Fibroblast of lung (primary cell): ENCODE measurements around the gene KRTAP5-1. TPM values are rescaled to one million over a fixed set of nuclear protein-coding genes. Genes with fewer than 3 reads are reported as not detected.

Experiments used
- DNase-seq, 2 donors: peaks; one replicate each; pipeline versions ENCODE4 v3.0.0 to v3.0.0-alpha.2; 2010; ENCODE audit warnings: low read depth in 2 of 2
- H2AFZ ChIP-seq: 2 replicates; pipeline ENCODE4 v1.5.1; 2012; ENCODE audit warnings: low read length, control low read depth, inconsistent platforms
- H3K27ac ChIP-seq: 2 replicates; pipeline ENCODE4 v1.5.1; 2011; ENCODE audit warnings: low read length, control low read depth; ENCODE audit not compliant: insufficient read depth
- H3K27me3 ChIP-seq: 2 replicates; pipeline ENCODE4 v1.5.1; 2011; ENCODE audit warnings: mild to moderate bottlenecking, low read length; ENCODE audit not compliant: control insufficient read depth, insufficient read depth
- H3K36me3 ChIP-seq: 2 replicates; pipeline ENCODE4 v1.5.1; 2011; ENCODE audit warnings: low read length; ENCODE audit not compliant: control insufficient read depth, insufficient read depth
- H3K4me1 ChIP-seq: 2 replicates; pipeline ENCODE4 v1.5.1; 2011; ENCODE audit warnings: low read length; ENCODE audit not compliant: control insufficient read depth, insufficient read depth; ENCODE audit errors: extremely low read depth
- H3K4me2 ChIP-seq: 2 replicates; pipeline ENCODE4 v1.5.1; 2011; ENCODE audit warnings: low read length, control low read depth; ENCODE audit not compliant: insufficient read depth; ENCODE audit errors: extremely low read depth
- H3K4me3 ChIP-seq, 4 experiments: fragments of 200-600 bp in 1 of 4; sonication (generic) in 1 of 4; replicated peaks in 1 of 4; 2 replicates each; pipeline ENCODE4 v1.5.1; 2011 to 2016; ENCODE audit warnings: low read length in 4 of 4, low read depth in 3 of 4, mild to moderate bottlenecking in 3 of 4, control low read depth in 2 of 4, inconsistent platforms in 1 of 4, mixed read lengths in 1 of 4; ENCODE audit not compliant: insufficient read depth in 1 of 4; ENCODE audit errors: control extremely low read depth in 1 of 4
- H3K79me2 ChIP-seq: 2 replicates; pipeline ENCODE4 v1.5.1; 2012; ENCODE audit warnings: mild to moderate bottlenecking, low read length, inconsistent platforms; ENCODE audit not compliant: control insufficient read depth, insufficient read depth
- H3K9ac ChIP-seq: 2 replicates; pipeline ENCODE4 v1.5.1; 2011; ENCODE audit warnings: mild to moderate bottlenecking, low read length, control low read depth; ENCODE audit not compliant: insufficient read depth
- H3K9me3 ChIP-seq: 2 replicates; pipeline ENCODE4 v1.5.1; 2012; ENCODE audit warnings: low read depth, low read length; ENCODE audit not compliant: control insufficient read depth, insufficient read depth
- H4K20me1 ChIP-seq: 2 replicates; pipeline ENCODE4 v1.5.1; 2011; ENCODE audit warnings: low read length; ENCODE audit not compliant: control insufficient read depth, insufficient read depth; ENCODE audit errors: extremely low read depth
- EZH2 ChIP-seq: IDR thresholded peaks from 2 replicates; pipeline ENCODE4 v1.5.1; 2012; ENCODE audit warnings: low read length, control low read depth, mild to moderate bottlenecking; ENCODE audit errors: missing control alignments
- polyA plus RNA-seq, 2 donors: library from polyadenylated mRNA; depleted of rRNA in 1 of 2; stranded (reverse) in 1 of 2; unstranded in 1 of 2; fragments of >200 nt; gene quantifications; 2 replicates each; pipeline ENCODE4 v1.2.1, GENCODE V29; 2011 to 2012; ENCODE audit warnings: missing spikeins in 1 of 2
- total RNA-seq: library from RNA; depleted of rRNA; stranded (reverse); fragments of >200 nt; gene quantifications from 2 replicates; pipeline ENCODE4 v1.2.1, GENCODE V29; 2014
- TF ChIP-seq, protein P1 (sequence below), 2 donors: IDR thresholded peaks in 1 of 2; conservative IDR thresholded peaks in 1 of 2; 1 replicate in 1 of 2; 2 replicates in 1 of 2; pipeline ENCODE4 v1.5.1; 2011 to 2012; ENCODE audit warnings: low read length in 2 of 2, control low read depth in 1 of 2, inconsistent platforms in 1 of 2, low read depth in 1 of 2, mild to moderate bottlenecking in 1 of 2

Gene KRTAP5-1
- total and polyA plus RNA-seq, 2 donors (not counting 1 experiment from before 2014, with no cell fraction given) = not detected

DNA sequence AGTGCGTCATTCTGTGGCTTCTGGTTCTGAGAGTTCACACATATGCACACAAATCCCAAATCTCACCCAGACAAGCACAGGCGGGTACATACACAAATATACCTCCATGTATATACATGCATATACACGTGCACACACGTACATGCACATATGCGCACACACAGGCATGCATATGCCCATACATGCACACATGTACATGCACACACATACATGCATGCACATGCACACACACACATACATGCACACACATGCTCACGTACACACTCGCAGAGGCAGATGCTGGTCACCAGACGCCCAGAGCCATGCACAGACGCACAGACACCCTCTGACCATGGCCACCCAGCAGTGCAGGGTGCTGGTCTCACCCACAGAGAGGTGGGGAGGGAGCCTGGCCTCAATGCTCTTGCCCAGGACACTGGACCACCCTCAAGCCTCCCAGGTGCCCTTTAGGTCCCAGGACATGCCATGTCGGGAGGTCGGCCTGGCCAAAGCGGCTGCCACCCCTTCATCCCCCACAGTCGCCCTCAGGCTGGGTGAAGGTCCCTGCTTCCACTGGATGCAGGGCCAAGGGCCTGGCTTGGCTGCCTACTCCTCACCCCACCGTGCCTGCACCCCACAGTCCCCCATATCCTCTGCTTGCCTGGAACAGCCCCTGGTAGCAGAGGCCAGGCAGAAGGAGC is 22.5 kb downstream of the KRTAP5-1 start:
- H4K20me1 ChIP-seq = no peaks in the 10 kb centered on the region
- no peak overlapping the region for H3K27ac ChIP-seq
- H2AFZ ChIP-seq = no peak overlapping the region
- H3K4me3 ChIP-seq = no peak overlapping the region
- no peak overlapping the region for H3K4me2 ChIP-seq
- no peak for DNase-seq
- H3K4me1 ChIP-seq = peaks cover 5% of the 10 kb centered on the region
- no peaks in the 10 kb centered on the region for H3K27me3 ChIP-seq
- no peaks in the 10 kb centered on the region for H3K79me2 ChIP-seq
- no peaks in the 10 kb centered on the region for H3K36me3 ChIP-seq
- TF ChIP-seq, protein P1, sequence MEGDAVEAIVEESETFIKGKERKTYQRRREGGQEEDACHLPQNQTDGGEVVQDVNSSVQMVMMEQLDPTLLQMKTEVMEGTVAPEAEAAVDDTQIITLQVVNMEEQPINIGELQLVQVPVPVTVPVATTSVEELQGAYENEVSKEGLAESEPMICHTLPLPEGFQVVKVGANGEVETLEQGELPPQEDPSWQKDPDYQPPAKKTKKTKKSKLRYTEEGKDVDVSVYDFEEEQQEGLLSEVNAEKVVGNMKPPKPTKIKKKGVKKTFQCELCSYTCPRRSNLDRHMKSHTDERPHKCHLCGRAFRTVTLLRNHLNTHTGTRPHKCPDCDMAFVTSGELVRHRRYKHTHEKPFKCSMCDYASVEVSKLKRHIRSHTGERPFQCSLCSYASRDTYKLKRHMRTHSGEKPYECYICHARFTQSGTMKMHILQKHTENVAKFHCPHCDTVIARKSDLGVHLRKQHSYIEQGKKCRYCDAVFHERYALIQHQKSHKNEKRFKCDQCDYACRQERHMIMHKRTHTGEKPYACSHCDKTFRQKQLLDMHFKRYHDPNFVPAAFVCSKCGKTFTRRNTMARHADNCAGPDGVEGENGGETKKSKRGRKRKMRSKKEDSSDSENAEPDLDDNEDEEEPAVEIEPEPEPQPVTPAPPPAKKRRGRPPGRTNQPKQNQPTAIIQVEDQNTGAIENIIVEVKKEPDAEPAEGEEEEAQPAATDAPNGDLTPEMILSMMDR (conservative IDR thresholded peaks at IDR 0.05 in 1 of 2, IDR thresholded peaks at IDR 0.05 in 1 of 2; ENCODE audit: low read depth in 1 of 2, low read length in 2 of 2) = no peak
- no peak overlapping the region for H3K9ac ChIP-seq
- no peaks in the 10 kb centered on the region for H3K9me3 ChIP-seq

DNA sequence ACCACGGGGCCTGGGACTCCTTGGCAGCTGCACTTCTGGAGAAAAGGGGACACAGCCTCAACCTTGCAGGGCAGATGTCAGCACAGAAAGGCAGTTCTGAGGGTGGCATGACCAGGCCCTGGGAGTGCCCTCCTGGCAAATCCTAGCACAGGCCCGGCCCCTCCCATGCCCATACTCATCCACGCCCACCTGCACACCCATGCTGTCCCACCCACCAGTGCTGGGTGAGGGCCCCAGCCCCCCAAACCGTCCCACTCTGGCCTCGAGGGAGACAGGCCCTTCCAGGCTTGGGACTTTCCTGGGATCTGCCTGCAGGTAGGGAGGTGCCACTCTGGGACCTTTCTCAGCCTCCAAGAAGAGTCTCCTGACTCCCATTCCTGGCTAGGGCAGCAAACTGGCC is 23.1 kb downstream of the KRTAP5-1 start:
- peaks cover 5% of the 10 kb centered on the region for H3K4me1 ChIP-seq
- H3K36me3 ChIP-seq = no peaks in the 10 kb centered on the region
- no peak overlapping the region for H3K27ac ChIP-seq
- H2AFZ ChIP-seq = no peak overlapping the region
- no peaks in the 10 kb centered on the region for H3K9me3 ChIP-seq
- no peaks in the 10 kb centered on the region for H4K20me1 ChIP-seq
- H3K9ac ChIP-seq = no peak overlapping the region
- no peaks in the 10 kb centered on the region for H3K79me2 ChIP-seq
- no peaks in the 10 kb centered on the region for H3K27me3 ChIP-seq
- H3K4me2 ChIP-seq = no peak overlapping the region
- no peak for DNase-seq
- no peak for TF ChIP-seq EZH2
- TF ChIP-seq, protein P1 (conservative IDR thresholded peaks at IDR 0.05 in 1 of 2, IDR thresholded peaks at IDR 0.05 in 1 of 2; ENCODE audit: low read depth in 1 of 2, low read length in 2 of 2) = no peak
- no peak overlapping the region for H3K4me3 ChIP-seq

DNA sequence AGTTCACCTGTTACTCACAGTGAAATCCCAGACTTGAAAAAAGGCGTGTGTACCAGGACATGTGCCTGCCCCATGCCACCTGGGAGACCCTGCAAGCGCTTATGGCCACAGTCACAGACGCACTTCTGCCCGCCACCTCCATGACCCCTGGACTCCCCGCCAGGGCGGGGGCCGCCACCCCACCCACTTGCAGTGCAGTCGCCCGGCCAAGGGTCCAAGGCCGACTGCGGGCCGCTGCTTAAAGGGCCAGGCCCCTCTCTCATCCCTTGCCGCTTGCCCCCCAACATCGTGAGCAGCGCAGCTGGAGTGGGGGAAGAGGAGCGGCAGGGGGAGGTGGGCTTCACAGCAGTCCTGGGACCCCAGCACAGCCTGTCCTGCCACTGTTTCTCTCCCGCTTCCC is 23.8 kb downstream of the KRTAP5-1 start:
- Histone ChIP-seq H3K36me3 (no peaks in the 10 kb centered on the region), H3K27ac (no peak overlapping the region), H3K9ac (no peak overlapping the region), H4K20me1 (no peaks in the 10 kb centered on the region), H3K9me3 (no peaks in the 10 kb centered on the region), H3K4me3 (no peak overlapping the region), H3K4me2 (no peak overlapping the region), H3K27me3 (no peaks in the 10 kb centered on the region), H2AFZ (no peak overlapping the region), H3K79me2 (no peaks in the 10 kb centered on the region), H3K4me1 (peaks cover 5% of the 10 kb centered on the region)
- TF ChIP-seq EZH2 = no peak
- DNase-seq = no peak
